GDM1 (cell line): ENCODE measurements around the gene SDS.

Source experiments
- DNase-seq: peaks from one replicate; lab custom pipeline; 2025; lab: John Stamatoyannopoulos, UW

SDS gene

GRCh38 chr12:113347107-113347506 lies 56.6 kb downstream of the SDS start:
- DNase-seq: no peak

DNA sequence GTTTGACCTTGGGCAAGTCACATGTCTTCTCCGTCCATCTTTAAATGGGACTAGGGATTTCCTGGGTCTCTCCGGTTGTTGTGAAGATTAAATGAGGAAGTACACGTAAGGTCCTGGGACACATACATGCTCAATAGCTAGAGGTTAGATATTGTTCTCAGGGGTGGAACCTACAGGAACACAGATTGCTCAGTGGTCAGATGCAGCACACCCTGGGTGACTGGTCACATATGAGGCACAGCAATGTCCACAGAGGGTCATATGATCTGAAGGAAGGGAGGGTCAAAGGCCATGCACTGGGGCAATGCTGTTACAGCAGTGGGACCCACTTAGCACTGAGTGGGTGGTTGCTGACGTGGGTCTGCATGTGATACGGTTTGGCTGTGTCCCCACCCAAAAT lies 57.3 kb downstream of the SDS start:
- DNase-seq: no peak

GRCh38 chr12:113345318-113345717 lies 58.4 kb downstream of the SDS start:
- no peak for DNase-seq
